Stimulated activated CD8-positive, alpha-beta memory T cell treated with anti-CD3 and anti-CD28 coated beads, Interleukin-15, amount 100 ng/mL, for 4 hours (primary cell): ENCODE results near the gene OR9I1.

ENCODE experiments used
- DNase-seq, 2 donors: peaks; one replicate each; pipeline ENCODE4 v3.0.0-alpha.2; 2020; ENCODE audit warnings: low read depth in 2 of 2

The OR9I1 gene, protein sequence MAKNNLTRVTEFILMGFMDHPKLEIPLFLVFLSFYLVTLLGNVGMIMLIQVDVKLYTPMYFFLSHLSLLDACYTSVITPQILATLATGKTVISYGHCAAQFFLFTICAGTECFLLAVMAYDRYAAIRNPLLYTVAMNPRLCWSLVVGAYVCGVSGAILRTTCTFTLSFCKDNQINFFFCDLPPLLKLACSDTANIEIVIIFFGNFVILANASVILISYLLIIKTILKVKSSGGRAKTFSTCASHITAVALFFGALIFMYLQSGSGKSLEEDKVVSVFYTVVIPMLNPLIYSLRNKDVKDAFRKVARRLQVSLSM

DNA sequence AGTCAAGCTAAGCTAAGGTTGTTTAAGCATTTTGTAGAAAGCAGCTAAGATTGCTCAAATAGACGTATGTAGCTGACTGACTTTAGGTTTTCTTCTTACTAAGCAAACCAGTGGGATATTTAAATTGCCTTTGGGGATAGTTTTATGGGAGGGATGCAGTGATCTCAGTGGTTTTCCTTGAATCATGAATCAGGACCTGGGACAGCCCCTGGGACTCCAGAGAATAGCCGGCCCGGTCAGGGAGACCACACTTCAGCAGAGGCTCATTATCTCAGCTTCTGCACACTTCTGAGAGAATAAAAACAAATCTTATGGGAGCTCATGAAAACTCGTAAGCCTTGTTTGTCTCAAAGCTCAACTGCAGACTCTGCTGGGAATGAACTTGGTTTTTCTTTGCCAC lies at the start of gene OR9I1:
Gene OR9I1 (minus strand): TSS at position 62 of the 400 bp plus-strand sequence. CDS start 6,086 bp downstream, outside the sequence.
- no peak for DNase-seq

DNA sequence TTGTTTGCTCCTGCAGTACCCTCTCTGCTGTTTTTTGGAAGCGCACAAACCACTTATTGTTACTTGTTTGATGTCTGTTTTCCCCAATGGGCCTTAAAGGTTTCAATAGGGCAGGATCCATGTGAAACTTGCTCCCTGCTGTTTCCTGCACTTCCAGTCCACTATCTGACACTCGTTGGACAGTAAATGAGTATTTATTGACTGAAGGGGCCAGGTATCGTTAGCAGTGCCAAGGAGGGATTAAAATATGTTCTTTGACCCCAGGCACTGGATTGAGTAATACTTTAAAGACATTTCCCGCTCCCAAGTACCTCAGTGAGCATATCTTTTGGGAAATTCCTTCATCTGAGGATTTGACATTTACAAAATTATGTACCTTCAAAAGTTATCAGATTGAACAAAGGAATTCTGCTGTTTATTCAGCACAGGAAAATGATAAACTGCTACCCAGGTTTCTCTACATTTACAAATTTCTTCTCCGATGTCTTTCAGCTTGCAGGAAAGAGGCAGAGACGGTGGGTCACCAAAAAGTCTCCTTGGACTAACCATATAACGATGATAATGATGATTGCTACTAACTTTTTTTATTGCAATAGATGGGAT lies 40.3 kb upstream of the OR9I1 start:
- no peak for DNase-seq

DNA sequence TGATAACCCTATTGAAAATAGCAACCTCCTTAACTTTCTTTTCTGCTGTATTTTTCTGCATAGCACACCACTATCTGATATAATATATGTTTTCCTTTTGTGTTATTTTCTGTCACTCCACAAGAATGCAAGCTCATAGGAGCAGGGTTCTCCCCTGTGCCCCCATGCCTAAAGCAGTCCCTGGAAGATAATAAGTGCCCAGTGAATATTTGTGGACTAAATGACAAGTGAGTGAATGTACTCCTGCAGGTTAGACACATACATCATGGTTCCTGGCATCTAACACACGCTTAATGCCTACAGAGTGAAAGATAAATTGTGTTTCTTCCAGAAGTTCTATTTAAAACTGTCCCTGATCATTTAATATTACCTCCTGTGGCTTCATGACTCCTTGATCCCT lies 39.7 kb upstream of the OR9I1 start:
- no peak for DNase-seq

DNA sequence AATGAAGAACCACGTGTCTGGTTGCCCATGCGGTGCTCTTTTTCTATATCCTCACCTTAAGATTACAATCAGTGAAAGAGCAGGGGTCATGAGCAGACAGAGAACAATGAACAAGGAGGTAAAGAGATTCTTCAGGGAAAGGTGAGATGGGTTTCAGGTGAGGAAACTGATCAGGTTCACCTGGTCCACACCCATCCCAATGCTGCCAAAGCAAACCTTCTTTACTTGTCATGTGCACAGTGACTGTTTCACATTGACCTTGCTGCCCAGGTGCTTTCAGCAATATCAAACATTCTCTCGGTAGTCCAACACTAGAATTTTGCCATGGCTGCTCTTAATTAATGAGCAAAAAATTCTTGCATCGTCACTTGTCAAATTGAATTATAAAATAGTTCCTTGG lies 39.1 kb upstream of the OR9I1 start:
- no peak for DNase-seq

DNA sequence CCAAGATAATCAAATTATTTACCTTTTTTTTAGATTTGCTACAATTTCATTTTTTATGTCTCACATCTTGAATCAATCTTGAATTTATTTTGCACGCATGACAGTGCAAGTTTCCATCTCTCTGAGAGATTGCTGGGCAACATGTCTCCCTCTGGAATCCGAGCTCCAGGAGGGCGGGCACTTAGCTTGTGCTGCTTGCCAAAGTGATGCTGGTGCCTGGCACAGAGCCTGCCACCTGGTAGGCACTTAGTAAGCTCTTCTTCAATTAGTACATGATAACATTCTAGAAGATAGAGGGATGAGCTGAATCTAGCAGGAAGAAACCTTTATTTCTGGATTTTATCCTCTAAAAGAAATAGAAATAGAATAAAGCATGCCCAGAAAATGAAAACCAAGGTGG lies 27.5 kb upstream of the OR9I1 start:
- no peak for DNase-seq

DNA sequence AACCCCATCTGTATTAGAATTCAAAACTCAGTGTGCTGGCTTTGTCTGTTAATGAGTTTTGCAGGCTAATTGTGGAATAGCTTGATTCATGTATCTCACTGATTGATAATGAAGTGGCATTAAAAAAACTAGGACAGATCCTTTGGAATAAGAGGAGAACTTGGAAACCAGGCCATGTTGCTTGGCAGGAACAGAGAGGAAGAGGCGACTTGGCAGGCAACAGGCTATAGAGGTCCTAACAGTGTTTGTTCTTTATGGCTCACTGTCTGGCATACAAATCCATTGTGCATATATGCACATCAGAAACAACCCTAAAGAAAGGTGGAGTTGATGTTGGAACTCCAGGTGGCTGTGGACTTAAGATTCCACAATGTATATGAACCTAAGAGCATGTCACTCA lies 17.4 kb upstream of the OR9I1 start:
- no peak for DNase-seq

DNA sequence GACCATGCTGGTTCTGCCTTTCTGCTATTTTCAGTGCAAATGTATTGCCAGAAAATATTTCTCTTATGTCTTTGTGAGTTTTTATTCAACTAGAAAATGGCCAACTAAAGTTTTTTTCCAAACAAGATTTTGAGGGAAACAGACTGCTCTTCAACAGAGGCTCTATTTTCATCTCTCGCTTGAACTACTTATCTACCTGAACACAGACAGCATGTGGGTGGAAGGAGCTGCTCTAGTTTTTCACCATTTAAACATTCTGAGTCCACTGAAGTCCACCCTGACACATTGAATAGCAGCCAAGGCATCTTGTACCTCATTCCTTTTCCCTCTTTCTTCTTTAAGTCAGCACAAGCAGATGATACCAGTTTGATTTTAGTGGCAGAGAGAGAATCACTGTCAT lies 9.8 kb upstream of the OR9I1 start:
- DNase-seq = no peak

DNA sequence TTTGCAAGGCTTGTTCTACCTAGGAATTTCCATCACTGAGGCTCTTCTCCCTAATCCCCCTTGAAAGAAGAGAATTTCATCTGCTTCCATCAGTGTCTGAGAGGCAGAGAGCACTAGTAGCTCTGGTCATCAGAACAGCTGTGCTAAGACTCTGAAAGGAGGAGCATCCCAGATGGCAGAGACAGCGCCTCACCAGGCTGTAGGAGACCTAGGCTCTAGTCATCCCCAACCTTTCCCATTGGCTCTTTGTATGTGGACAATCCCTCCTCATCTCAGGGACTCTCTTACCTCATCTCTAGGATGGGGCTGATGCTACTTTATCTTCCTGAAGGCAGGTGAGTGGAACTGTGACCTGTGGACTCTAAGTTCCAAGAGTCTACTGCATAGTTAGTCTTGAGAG lies 8.8 kb upstream of the OR9I1 start:
- DNase-seq = no peak

DNA sequence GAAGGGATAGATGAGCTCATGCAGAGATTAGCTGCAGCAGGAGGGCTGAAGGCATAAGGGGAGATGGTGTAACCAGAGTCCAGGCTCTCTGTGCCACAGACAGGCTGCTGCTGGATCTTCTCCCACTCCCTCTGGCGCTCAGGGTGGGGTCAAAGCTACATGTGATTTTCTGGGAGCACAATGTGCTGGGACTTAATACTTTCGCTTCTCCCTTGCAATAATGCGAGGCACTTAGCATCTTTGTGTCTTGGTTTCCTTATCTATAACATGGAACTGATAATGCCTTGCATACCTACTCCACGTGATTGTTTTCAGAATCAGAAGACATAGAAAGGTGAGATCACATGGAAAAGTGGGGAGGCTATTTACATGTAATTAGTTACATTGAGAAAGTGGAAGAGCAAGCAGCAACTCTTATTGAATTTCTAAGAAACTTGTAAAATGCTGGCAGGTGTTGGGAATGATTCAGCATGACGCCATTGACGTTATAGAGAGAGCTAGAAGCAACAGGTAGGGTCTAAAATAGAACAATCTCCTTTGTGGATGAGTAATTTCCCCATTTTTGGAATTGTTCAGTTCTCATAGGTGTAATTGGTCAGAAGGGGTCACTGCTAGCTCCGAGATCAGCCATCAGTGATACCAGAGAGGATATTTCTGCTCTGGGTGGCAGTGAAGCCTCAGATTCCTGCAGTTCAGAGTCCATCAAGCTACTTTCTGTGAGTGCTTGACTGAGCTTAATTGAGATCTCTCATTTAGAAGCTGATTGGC lies 8.2 kb upstream of the OR9I1 start:
- no peak for DNase-seq

DNA sequence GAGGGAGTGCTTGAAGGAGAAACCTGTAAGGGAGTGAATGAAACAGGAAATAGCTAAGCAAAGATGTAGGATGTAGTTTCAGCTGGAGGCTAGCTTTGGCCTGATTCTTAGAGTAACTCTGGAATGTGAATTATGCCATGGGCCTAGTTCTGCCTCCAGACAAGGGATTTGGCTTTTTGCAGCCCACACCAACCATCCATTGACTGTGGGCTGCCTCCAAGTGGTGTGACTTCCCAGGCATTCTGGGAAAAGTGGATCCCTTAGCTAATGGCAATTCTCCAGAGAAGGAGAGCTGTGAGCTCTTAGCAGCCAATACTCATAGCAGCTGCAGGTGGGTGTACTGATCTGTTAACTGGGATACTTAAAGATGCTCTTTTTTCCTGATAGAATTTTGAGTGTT lies 2.0 kb upstream of the OR9I1 start:
- no peak for DNase-seq

DNA sequence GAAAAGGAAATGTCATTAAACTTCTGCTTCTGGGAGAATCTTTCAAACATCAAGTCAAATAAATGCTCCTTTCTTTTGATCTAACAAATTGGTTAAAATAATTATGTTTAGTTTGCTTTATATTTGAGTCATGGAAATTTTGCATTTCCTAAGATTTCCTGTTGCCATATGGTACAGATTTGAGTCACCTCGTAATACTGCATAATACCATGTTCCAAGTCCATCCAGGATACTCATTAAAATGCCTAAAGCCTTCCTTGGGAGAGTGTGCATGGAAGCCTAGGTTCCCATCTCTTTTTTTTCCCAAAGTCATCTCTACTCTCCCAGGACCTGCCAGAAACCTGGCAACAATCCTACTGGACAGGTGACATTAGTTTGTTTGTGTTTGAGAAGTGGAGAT lies 4.2 kb downstream of the OR9I1 start:
- no peak for DNase-seq

DNA sequence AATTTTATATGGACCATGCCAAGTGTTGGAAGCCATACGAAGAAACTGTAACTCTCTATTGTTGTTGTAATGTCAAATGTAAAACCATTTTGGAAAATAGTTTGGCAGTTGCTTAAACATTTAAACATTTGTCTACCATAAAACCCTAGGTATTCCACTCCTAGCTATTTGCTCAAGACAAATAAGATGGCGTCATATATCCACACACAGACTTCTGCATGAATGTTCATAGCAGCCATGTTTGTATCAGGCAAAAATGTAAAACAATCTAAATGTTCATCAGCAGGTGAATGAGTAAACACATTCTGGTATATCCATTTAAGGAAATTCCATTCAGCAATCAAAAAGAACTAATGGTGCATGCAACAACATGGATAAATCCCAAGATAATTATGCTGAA lies 27.9 kb downstream of the OR9I1 start:
- no peak for DNase-seq

DNA sequence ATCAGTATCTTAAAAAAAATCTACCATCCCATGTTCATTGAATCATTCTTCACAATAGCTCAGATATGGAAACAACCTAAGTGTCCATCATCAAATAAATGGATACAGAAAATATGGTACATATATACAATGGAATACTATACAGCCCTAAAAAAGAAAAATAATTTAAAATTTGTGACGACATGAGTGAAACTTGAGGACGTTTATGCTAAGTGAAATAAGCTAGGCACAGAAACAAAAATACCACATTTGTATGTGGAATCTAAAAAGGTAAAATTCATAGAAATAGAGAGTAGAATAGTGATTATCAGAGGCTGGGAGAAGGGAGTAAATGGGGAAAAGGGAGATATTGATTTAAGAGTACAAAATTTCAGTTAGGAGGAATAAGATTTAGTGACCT lies 38.8 kb downstream of the OR9I1 start:
- DNase-seq = no peak

DNA sequence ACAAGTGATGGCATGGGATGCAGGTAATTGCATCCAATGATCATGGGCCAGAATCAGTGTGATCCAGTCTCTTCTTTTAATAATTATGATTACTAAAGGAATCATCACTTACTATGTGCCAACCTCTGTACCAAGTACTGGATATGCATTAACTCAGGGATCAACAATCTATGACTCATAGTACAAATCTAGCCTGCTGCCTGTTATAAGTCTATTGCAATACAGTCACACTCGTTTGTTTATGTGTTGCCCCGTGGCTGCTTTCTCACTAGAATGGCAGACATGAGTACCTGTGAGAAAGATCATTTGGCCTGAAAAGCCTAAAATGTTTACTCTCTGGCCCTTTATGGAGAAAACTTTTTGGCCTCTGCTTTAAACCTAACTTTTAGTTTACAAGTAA lies 49.5 kb downstream of the OR9I1 start:
- no peak for DNase-seq

DNA sequence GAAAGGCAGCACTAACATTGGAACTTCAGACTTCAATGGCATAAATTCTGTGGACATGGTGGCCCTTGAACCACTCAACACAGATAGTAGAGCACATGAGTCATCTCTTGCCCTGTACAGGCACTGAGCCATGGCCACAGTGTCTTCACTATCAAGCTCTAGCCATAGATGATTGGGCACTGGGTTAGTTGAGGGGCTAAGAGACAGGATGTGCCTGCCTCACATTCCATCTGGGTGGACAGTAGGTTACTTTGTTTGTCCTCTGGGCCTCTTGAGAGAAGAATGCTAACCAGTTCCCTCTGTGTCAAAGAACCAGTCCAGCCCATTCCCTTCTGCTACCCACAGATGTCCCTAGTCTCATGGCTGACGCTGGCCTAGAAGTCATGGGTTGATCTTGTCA lies 54.7 kb downstream of the OR9I1 start:
- no peak for DNase-seq

DNA sequence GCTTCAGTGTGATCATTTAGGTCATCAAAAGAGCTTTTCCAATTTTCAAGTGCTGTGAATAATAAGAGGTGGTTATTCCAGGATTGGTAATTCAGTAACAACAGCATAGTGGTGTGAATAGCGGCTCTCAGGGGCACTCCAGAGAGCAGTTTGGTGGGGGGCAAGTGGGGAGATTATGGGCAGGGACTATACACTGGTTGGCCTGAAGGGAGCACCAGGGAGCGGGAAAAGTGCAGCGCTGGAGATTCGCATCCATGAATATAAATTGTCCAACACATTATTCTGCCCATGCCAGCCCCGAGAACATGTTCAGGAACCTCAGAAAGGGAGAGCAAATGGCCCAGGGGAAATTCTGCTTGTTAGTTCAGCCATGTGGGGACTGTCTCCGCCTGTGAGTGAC lies 56.7 kb downstream of the OR9I1 start:
- no peak for DNase-seq

DNA sequence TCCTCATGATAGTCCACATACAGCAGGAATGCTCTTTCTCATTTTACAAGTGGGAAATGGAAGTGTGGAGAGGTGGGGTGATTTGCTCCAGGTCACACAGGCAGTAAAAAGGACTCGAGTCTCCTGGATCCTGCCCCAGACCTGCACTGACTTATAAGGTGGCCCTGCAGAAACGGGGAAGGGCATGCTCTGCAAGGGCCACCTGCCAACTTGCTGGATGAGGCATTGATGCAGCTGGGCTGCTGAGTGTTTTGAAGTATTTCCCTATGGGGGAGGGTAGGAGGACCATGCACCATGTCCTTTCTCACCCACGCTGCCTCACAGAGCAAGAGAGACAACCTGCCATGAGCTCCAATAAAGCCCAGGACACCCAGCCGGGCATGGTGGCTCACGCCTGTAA lies 57.6 kb downstream of the OR9I1 start:
- no peak for DNase-seq
